ENCODE results near the gene ZNF20. TPM values are rescaled to one million over a fixed set of nuclear protein-coding genes. Genes with fewer than 3 reads are reported as not detected.

Gene ZNF20
- total and polyA plus RNA-seq, 9 of the 15 experiments (the other 6 are each of a cell fraction or from before 2014, with no cell fraction given), result 1.4 to 3.7 (median 3.1) TPM

DNA sequence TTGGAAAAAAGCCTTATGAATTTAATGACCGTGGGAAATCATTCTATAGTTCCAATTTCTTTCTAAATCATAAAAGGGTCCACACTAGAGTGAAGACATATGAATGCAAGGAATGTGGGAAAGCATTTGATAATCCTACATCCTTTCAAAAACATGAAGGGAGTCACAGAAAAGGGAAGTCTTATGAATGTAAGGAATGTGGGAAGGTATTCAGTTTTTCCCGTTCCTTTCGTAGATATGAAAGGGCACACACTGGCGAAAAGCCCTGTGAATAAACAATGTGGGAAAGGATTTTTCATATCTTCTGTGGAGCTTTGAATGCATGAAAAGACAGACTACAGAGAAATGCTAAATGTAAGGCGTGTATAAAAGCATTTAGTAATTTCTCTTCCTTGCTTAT, 27.0 kb downstream of the ZNF20 start:
- H3K9me1 ChIP-seq (ENCODE audit: control insufficient read depth, insufficient read depth, low read length), result no peaks in the 10 kb centered on the region
- no peak overlapping the region for H3K4me3 ChIP-seq
- intact Hi-C loops (cut with micrococcal nuclease), result no loop called here
- peaks cover 38% of the 10 kb centered on the region for H3K36me3 ChIP-seq (ENCODE audit: control insufficient read depth, insufficient read depth, low read length)
- H3K27ac ChIP-seq (ENCODE audit: extremely low read depth, low read depth, low read length), result no peak overlapping the region
- H3K9ac ChIP-seq (ENCODE audit: insufficient read depth in 1 of 2, low read depth in 2 of 2, low read length in 2 of 2), result no peak overlapping the region
- no peak for ATAC-seq
- H4K20me1 ChIP-seq (replicated peaks; ENCODE audit: control insufficient read depth, insufficient read depth, low read length), result no peaks in the 10 kb centered on the region
- in situ Hi-C loops (cut with MboI), result no loop called here
- no peaks in the 10 kb centered on the region for H3K79me2 ChIP-seq (ENCODE audit: control insufficient read depth, insufficient read depth, low read length)
- H3K9me3 ChIP-seq (replicated peaks; ENCODE audit: control insufficient read depth, insufficient read depth, low read depth, low read length), result peaks cover 25% of the 10 kb centered on the region
- no peak overlapping the region for H2AFZ ChIP-seq (ENCODE audit: low read depth, low read length)
- ChIA-PET POLR2A (interaction anchor here (0.7 kb wide), 1 partner anchor 381 kb away, joined by 4 read pairs; no protein-coding TSS in a partner anchor), CTCF (ENCODE audit: low intra/inter-chr PET ratio) (no interaction called here)
- TF ChIP-seq TEAD4 (IDR thresholded peaks at IDR 0.05; ENCODE audit: low read length), result no peak
- no peak for TF ChIP-seq TEAD4 (CRISPR knock-in tag; IDR thresholded peaks at IDR 0.05; ENCODE audit: borderline replicate concordance)
- TF ChIP-seq ZNF311 (CRISPR knock-in tag; IDR thresholded peaks at IDR 0.05), result no peak
- TF ChIP-seq, protein P1, sequence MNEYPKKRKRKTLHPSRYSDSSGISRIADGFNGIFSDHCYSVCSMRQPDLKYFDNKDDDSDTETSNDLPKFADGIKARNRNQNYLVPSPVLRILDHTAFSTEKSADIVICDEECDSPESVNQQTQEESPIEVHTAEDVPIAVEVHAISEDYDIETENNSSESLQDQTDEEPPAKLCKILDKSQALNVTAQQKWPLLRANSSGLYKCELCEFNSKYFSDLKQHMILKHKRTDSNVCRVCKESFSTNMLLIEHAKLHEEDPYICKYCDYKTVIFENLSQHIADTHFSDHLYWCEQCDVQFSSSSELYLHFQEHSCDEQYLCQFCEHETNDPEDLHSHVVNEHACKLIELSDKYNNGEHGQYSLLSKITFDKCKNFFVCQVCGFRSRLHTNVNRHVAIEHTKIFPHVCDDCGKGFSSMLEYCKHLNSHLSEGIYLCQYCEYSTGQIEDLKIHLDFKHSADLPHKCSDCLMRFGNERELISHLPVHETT (CRISPR knock-in tag; conservative IDR thresholded peaks at IDR 0.05 in 1 of 2, IDR thresholded peaks at IDR 0.05 in 1 of 2), result no peak
- TF ChIP-seq, protein P2, sequence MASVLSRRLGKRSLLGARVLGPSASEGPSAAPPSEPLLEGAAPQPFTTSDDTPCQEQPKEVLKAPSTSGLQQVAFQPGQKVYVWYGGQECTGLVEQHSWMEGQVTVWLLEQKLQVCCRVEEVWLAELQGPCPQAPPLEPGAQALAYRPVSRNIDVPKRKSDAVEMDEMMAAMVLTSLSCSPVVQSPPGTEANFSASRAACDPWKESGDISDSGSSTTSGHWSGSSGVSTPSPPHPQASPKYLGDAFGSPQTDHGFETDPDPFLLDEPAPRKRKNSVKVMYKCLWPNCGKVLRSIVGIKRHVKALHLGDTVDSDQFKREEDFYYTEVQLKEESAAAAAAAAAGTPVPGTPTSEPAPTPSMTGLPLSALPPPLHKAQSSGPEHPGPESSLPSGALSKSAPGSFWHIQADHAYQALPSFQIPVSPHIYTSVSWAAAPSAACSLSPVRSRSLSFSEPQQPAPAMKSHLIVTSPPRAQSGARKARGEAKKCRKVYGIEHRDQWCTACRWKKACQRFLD (CRISPR knock-in tag; IDR thresholded peaks at IDR 0.05), result no peak
- no peak for TF ChIP-seq DNMT1 (IDR thresholded peaks at IDR 0.05)
- TF ChIP-seq ZNF551 (CRISPR knock-in tag; IDR thresholded peaks at IDR 0.05), result no peak
- no peak for TF ChIP-seq NONO (IDR thresholded peaks at IDR 0.05; ENCODE audit: low read depth in 2 of 2, low read length in 1 of 2)
- no peak for TF ChIP-seq EHMT2 (IDR thresholded peaks at IDR 0.05)
- no peak for TF ChIP-seq SNRNP70 (optimal IDR thresholded peaks at IDR 0.05; ENCODE audit: low read depth, low read length)
- no peak for TF ChIP-seq HCFC1 (IDR thresholded peaks at IDR 0.05; ENCODE audit: low read depth, low read length)
- no peak for TF ChIP-seq BRD9 (IDR thresholded peaks at IDR 0.05; ENCODE audit: low read depth, partially characterized antibody)
- TF ChIP-seq KAT2B (IDR thresholded peaks at IDR 0.05; ENCODE audit: low read depth, low read length), result no peak
- no peak for TF ChIP-seq BRD4 (IDR thresholded peaks at IDR 0.05)
- no peak for TF ChIP-seq ZNF197 (CRISPR knock-in tag; IDR thresholded peaks at IDR 0.05; ENCODE audit: low read depth)
- no peak for TF ChIP-seq SMC3 (conservative IDR thresholded peaks at IDR 0.05; ENCODE audit: insufficient read depth, low read depth, low read length)
- TF ChIP-seq SIX5 (IDR thresholded peaks at IDR 0.05; ENCODE audit: borderline replicate concordance in 1 of 2, insufficient read depth in 1 of 2, low read depth in 1 of 2, low read length in 2 of 2), result no peak
- no peak for TF ChIP-seq FOSL1 (tag; conservative IDR thresholded peaks at IDR 0.05)
- no peak for TF ChIP-seq LCOR (CRISPR knock-in tag; IDR thresholded peaks at IDR 0.05)
- no peak for TF ChIP-seq ZNF146 (CRISPR knock-in tag; IDR thresholded peaks at IDR 0.05; ENCODE audit: unreplicated experiment)
- no peak for TF ChIP-seq CREM (IDR thresholded peaks at IDR 0.05; ENCODE audit: low read depth)
- FAIRE-seq, result no peak
- H3K4me1 ChIP-seq (replicated peaks in 1 of 2; ENCODE audit: control insufficient read depth in 2 of 2, insufficient read depth in 2 of 2, low read length in 2 of 2), result peaks cover 0 to 5% of the 10 kb centered on the region in 2 experiments; a peak in 2 of 5 replicates
- no peak overlapping the region for H3K4me2 ChIP-seq (ENCODE audit: insufficient read depth, low read length)
- WGBS (ENCODE audit: insufficient coverage, low coverage, missing lambda C conversion rate), result 57% methylated on average over 5 of the region's 5 CpGs
- TSS peak; percentile 23 for BruUV-seq (replicated peaks)
- no peaks in the 10 kb centered on the region for H3K27me3 ChIP-seq (ENCODE audit: control insufficient read depth in 2 of 2, insufficient read depth in 2 of 2, low read length in 2 of 2)
- no peak for DNase-seq (ENCODE audit: extremely low read depth in 1 of 4, low spot score in 3 of 4)
